Cerebellar cortex (tissue), 1 donor: ENCODE results near the gene HSD3B7.
A peak's percentile ranks its signal among the peaks of the same experiment; 100 is the strongest.

ENCODE experiments used
- DNase-seq: peaks from one replicate; pipeline ENCODE4 v3.0.0-alpha.2; 2015; ENCODE audit warnings: low spot score

HSD3B7 gene

DNA sequence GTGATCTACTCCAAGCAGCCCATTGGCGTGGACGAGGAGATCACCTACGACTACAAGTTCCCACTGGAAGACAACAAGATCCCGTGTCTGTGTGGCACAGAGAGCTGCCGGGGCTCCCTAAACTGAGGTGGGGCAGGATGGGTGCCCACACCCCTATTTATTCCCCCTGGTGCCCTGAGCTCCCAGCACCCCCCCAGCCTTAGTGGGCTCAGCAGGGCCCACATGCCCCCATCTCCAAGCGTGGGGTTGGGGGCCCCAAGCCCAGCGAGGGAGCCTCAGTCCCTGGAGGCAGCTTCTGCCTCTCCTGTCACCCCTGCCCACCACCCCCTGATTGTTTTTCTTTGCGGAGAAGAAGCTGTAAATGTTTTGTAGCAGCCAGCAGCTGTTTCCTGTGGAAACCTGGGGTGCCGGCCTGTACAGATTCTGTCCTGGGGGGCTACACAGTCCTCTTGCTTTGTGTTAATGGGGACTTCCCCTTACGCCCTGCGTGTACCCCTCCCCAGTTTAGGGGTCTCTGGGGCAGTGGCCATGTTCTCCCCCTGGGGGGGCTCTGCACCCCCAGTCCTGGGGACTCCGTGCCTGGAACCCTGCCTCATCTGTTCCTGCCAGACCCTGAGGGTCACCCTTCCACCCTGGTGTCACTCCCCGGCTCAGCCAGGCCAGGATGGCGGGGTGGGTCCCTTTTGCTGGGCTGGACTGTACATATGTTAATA is 953 bp upstream of the HSD3B7 start:
- no peak for DNase-seq

DNA sequence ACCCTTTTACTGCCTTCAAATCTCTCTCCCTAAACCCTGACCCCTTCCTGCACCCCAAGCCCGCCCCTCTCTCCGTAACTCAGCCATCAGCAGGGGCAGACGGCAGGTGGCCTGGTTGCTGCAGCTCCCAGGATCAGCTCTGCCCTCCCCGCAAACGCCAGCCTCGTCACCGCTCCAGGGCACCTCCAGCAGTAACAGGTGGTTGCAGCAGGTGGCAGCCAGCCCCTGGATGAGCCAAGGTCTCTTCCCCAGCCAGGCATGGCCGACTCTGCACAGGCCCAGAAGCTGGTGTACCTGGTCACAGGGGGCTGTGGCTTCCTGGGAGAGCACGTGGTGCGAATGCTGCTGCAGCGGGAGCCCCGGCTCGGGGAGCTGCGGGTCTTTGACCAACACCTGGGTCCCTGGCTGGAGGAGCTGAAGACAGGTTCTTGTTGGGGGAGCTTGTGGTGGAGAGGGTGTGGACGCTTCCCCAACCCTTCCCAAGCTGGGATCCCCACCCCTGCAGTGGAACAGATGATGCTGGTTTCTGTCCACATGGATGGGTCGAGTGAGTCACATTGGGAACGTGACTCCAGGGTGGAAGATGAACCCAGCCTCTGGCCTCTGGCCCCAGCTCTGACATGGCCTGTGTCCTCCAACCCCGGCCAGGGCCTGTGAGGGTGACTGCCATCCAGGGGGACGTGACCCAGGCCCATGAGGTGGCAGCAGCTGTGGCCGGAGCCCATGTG is 558 bp downstream of the HSD3B7 start:
- peak; percentile 69 for DNase-seq

GRCh38 chr16:30986129-30986991 is 1.4 kb downstream of the HSD3B7 start:
- DNase-seq, result no peak

GRCh38 chr16:30987581-30988190 is 2.7 kb downstream of the HSD3B7 start:
- no peak for DNase-seq

DNA sequence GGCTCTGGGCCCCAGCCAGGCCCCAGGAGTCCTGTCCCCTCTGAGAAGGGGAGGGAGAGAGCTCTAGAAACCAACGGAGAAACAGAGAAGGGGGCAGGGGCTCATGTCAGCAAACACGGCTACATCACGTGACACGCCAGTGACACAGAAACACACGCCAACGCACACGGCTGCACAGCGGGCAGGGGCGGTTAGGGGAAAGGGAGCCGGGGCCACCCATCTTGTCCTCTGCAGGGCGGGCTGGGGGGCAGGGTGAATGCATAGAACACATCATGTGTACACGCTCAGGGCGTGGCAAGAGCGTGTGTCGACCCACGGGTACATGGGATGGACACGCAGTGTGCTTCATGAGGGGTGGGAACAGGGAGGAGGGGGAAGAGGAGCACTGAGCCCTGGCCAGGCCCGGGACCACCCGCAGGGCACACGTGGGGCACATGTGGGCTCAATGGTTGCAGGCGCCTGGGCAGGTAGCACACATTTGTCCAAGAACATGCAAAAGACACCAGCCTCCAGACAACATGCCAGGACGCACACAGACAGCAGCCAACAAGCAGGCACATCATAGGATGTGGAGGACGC is 4.6 kb downstream of the HSD3B7 start:
- no peak for DNase-seq

- DNase-seq, result no peak
Measured at GRCh38 chr16:30990105-30990504, 5.1 kb downstream of the HSD3B7 start.

DNA sequence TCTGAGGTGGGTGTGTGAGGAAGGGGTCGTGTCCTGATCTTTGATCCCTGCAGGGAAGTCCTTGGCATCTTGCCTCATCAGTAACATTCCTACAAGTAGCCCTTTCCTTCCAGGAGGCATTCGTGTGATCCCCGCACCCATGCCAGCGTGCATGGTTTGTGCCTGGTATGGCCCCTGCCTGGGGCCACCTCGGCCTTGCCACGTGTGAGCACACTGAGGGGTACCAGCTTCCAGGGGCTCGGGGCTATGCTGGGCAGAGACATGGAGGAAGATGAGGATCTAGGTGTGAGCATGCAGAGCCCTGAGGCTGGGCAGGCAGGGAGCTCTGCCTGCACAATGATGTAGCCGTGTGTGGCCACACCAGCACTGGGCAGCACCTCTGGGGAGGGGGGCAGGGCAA is 6.0 kb downstream of the HSD3B7 start:
- DNase-seq, result no peak

DNA sequence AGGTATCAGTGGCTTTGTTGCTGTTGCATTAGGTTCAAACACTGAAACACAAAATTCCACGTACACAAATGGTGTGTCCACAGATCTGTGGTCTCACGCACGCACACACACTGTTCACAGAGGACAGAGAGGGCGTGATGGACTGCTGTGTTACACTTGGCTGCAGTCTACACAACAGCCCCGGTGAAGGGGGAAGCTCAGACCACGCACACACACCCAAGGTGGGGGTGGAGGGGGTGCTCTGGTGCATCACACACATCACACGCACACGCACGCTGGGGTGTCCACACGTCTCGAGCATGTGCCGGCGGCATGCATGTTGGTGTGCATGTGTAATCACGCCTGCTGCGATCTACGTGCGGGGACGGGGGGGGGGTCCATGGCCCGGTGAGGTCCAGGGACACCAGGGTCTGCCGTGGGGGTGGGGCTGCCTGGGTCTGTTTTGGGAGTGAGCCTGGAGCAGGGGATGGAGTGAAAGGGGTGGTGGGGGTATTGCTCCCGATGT is 7.3 kb downstream of the HSD3B7 start:
- no peak for DNase-seq

DNA sequence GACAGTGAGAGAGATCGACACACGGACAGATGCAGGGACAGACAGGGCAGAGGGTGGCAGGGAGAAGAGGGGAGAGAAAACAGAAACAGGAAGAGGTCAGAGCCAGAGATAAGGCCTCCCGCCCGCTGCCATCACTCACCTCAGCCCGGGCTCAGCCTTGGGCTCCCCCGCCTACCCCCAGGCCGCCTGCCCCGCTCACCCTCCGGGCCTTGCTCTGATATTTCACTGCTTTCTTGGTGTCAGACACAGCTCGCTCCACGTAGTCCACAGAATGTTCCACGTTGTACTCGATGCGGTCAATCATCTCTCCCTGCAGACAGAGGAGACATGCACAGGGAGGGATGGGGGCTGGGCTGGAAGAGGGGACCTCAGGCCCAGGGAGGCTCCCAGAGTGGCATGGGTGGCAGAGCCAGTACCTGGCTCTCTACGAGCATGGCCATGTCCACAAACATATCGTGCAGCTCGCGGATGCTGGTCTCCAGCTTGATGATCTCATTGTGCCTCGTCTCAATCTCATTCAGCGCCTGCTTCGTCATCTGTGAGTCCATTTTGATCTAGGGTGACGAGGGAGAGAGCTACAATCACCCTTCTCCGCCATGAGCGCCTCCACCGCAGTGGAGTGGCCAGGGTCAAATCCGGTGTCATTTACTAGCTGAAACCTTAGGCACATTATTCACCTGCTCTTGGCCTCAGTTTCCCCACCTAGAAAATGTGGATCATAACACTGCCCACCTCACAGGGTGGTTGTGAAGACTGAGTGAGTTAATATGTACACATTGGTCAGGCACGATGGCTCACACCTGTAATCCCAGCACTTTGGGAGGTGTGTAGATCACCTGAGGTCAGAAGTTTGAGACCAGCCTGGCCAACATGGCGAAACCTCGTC is 8.2 kb downstream of the HSD3B7 start:
- no peak for DNase-seq

- no peak for DNase-seq
Measured at GRCh38 chr16:30995927-30996323, 10.9 kb downstream of the HSD3B7 start.

GRCh38 chr16:30996324-30996984 is 11.4 kb downstream of the HSD3B7 start:
- DNase-seq, result no peak

GRCh38 chr16:30996985-30997724 is 12.1 kb downstream of the HSD3B7 start:
- peak; percentile 63 for DNase-seq

DNA sequence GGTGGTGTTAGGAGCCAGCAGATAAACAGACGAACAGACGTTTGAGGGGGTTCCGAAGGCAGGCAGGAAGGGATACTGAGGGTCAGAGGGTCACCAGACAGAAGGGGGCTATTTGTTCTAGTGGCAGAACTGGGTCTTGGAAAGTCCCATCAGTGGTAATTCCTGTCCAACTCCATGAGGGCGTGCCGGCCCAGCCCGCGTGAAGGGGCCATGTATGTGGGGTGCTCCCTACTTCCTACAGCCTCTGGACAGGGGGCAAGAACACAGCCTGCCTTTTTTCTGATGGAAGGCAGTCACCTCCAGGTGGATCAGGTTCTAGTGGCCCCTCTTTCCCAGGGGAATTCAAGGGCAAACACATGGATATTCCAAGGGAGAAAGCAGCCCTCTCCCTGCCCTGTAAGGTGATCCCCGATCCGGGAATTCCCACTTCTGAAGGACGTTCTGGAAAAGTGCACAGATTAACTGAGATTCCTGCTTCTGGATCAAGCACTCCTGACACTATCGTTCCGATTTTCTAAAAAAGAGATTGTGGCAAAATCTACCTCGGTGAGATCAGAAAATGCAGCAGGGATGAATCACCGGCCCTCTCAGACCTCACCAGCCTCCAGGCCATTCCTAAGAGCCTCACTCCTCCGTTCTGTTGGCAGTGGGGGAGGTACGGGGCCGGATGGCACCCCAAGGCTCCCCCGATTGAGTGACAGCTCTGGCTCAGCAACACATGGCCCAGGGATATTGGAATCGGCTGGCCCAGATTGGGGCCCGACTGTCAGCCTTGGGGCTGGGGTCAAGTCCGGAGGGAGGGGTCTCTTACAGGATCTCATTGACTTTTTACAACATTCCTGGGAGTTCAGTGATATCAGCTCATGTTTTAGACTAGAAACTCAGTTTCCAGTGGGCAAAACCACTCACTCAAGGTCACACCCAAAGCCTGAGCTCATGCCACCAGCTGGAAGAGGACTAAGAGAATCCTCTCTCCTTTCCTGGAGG is 13.0 kb downstream of the HSD3B7 start:
- peak; percentile 41 for DNase-seq

DNA sequence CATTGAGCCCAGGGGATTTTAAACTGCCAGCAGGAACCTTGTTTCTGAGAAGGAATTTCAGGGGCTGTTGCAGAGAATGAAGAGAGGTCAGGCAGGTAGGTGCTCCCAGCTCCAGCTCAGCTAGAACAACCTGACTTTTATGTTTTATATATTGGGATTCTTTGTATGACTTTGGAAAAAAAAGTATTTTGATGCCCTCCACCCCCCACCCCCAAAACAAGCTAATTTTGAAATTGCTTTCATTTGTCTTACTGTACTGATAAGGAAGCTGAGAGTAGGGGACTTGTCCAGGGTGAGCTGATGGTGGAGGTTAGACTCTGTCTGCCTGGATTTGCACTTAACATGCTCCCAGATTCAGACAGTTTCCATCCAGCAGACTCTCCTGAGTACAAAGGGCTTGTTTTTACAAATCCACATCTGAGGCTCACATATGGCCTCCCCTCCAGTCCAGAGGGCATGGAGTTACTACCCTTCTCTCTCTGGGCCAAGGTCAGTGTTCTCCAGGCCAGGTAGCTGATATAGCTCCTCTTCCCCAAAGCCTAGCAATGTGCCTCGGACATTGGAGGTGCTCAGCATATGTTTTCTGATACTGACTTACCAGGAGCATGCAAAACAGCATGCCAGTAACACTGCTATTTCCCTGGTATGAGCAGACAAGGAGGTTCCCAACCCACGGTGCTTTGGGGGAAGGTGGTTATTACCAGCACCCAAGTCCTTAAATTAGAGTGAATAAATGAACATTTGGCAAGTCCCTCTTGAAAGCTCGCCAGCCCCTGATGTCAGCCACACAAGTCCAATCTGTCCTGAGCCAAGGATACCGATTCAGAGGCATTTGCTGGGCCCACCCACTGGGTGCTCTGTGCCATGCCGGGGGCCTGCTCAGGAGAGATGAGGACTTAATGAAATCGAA is 14.1 kb downstream of the HSD3B7 start:
- peak; percentile 82 for DNase-seq

DNA sequence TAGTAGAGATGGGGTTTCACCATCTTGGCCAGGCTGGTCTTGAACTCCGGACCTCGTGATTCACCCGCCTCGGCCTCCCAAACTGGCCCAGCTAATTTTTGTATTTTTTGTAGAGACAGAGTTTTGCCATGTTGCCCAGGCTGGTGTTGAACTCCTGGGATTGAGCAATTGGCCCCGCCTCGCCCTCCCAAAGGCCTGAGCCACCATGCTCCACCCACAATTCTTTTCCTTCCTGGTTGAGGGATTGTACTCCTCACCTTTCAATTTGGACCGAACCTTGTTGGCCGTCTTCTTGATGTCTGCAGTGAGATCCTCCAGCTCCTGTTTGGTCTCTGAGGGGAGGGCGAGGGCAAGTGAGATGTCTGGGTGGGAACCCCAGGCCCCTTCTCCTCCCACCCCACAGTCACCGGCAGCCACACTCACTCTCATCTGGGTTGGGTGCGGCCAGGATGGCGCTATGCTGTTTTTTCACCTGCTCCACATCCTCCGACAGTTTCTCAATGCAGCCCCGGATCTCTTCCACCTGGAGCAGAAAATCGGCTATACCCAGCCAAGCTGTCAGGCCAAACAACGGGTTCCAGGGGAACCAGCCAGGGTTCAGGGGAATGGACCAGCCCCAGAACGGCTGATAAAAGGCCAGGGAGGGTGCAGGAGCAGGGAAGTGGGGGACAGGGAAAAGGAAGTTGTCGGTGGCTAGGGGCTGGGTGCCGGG is 15.8 kb downstream of the HSD3B7 start:
- no peak for DNase-seq

- no peak for DNase-seq
Measured at GRCh38 chr16:31001507-31002249, 16.7 kb downstream of the HSD3B7 start.
